HT-29 (cell line): ENCODE measurements around the gene JAKMIP2. TPM values are rescaled to one million over a fixed set of nuclear protein-coding genes. Genes with fewer than 3 reads are reported as not detected.

Experiments used
- DNase-seq: peaks from one replicate; pipeline ENCODE4 v3.0.0-alpha.2; 2015; ENCODE audit warnings: low spot score
- total RNA-seq: library from RNA; depleted of rRNA; stranded (reverse); fragments of >200 nt; shearing (Covaris generic); gene quantifications from 2 replicates; pipeline ENCODE4 v1.2.3, GENCODE V29; 2014

The JAKMIP2 gene
- total RNA-seq, 1 experiment from 2014 or later, result 0.03 TPM

DNA sequence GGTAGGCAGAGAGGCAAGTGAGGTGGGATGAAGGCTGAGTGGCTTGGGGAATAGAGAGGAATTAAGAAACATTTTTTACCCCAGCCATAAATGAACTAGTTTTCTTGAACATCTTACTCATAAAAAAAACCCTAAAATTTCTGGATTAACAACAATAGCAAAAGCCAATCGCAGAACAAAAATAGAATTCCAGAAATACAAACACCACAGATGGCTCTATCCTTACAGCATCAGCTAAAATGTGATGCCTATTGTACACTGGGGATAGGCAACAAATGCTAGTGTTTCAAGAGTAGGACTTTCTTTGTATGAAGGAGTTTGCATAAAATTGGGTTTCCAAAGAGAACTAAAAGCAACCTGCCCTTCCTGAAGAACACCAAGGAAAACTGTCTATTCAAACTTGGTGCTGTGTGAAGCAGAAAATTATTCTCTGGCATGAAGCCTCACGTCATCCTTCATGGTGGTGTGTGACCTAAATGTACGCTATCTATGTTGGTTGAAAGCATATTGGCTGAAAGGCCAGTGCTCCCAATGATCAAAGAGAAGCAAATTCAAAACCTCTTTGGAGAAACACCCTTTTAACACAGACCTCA is 82.9 kb downstream of the JAKMIP2 start:
- DNase-seq, result no peak

- DNase-seq, result no peak
Measured at GRCh38 chr5:147697380-147697779, 85.1 kb downstream of the JAKMIP2 start.

GRCh38 chr5:147694772-147695171 is 87.8 kb downstream of the JAKMIP2 start:
- DNase-seq, result no peak

GRCh38 chr5:147693233-147693632 is 89.3 kb downstream of the JAKMIP2 start:
- DNase-seq, result no peak

DNA sequence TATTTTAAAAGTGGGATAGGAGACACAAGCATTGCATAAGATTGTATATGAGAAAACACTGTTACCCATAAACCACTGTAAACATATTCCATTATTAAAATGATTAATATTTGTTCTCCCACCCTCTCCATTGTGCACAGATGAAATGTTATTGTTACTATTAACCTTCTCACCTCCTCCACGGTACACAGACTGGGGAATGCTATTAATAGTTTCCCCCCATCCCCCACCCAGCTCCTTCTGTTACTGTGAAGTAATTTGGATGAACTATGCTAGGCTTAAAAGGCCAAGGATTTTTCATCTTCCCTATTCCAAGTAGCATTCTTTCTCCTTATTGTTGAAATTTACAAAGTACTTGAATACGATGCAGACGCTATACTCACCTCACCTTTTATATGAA is 91.4 kb downstream of the JAKMIP2 start:
- no peak for DNase-seq

- DNase-seq, result peak; percentile 59
Measured at GRCh38 chr5:147690595-147690994, 91.9 kb downstream of the JAKMIP2 start.

GRCh38 chr5:147689426-147689825 is 93.1 kb downstream of the JAKMIP2 start:
- no peak for DNase-seq

- DNase-seq, result no peak
Measured at GRCh38 chr5:147688656-147689356, 93.7 kb downstream of the JAKMIP2 start.

DNA sequence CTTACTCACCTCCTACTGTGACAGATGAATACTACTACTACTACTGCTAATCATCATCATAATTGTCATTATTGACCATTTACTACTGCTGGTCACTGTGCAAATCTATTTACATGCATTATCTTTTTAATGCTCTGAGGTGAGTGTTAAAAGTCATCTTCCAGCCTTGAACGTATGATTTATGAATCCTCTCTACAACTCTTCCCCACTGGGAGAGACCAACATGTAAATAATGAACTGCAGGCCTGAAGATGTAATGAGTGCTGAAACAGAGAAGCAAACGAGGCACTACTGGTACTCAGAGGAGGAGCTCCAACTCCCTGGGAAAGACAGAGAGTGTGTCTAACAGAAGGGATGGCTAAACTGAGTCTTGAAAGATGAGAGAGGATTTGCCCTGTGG is 95.4 kb downstream of the JAKMIP2 start:
- no peak for DNase-seq

DNA sequence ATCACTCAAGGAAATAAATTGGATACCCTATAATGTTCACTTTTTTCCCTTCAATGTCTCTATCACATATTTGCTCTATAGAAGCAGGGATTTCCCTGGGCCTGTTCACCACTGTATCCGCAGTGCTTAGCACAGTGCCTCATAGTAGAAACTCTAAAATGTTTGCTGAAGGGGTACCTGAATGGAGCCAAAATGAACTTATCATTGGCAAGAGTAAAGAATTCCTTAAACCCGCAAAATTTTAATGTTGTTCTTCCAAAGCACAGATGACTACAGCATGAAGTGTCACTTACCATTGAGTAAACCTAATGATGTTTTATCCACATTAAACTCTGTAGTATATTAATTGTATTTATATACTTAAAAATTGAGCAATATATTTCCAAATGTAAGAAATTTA is 96.1 kb downstream of the JAKMIP2 start:
- no peak for DNase-seq

DNA sequence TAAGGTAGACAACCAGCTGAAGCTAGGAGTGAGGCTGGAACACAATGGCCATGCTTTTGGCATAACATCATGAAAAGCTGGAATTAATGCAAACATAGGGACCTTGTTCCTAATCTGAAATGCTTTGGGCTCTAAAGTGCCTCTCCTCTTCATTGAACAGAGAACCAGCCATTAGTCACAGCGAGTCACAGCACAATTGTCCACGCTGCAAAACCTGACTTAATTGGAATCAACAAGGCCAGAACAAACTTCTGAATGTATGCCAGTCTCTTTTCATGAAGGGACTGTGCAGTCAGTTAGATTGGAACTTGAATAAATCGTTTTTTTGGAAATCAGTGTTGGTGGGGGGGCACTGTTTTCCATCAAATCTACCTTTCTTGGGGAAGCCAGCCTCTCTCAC is 96.5 kb downstream of the JAKMIP2 start:
- DNase-seq, result no peak

GRCh38 chr5:147675168-147675567 is 107.4 kb downstream of the JAKMIP2 start:
- DNase-seq, result peak; percentile 29

GRCh38 chr5:147674411-147674810 is 108.1 kb downstream of the JAKMIP2 start:
- no peak for DNase-seq

- DNase-seq, result no peak
Measured at GRCh38 chr5:147673791-147674190, 108.7 kb downstream of the JAKMIP2 start.

- DNase-seq, result no peak
Measured at GRCh38 chr5:147673266-147673665, 109.3 kb downstream of the JAKMIP2 start.

DNA sequence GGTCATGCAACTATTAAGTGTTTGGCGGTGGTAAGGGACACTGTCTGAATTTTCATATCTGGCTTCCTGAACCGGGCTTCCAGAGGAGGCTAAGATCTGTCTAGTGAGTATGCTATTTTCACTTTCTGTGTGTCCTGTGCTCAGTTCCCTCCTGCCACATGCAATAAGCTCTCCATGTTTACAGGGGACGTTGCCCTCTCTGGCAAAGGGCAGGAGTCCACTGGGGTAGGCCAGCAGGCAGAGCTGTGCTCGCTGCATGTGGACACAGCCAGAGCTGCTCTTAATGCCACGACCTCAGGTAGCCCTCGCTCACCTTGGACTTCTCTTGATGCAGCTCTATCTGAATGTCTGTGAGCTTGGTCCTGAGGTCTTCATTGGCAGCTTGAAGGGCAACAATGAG is 111.2 kb downstream of the JAKMIP2 start:
- DNase-seq, result no peak

DNA sequence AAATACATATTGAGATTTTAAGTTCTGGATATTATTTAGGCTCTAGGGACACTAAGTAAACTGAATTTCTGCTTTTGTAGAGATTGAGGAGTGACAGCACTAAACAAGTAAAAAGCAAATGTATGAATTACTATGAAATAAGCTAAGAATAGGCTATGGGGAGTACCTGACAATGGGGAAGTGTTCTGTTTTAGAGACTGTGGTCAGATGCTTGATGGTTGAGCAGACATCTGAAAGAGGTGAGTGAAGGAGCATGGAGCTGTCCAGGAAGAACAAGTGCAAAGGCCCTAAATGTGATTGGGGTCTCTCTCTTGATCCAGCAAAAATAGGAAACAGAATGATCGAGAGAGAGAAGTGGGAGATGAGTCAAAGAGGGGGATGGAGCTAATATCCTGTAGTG is 111.7 kb downstream of the JAKMIP2 start:
- DNase-seq, result no peak

- DNase-seq, result no peak
Measured at GRCh38 chr5:147669169-147669869, 113.2 kb downstream of the JAKMIP2 start.

- no peak for DNase-seq
Measured at GRCh38 chr5:147668385-147668784, 114.1 kb downstream of the JAKMIP2 start.

- DNase-seq, result no peak
Measured at GRCh38 chr5:147667363-147667762, 115.2 kb downstream of the JAKMIP2 start.

DNA sequence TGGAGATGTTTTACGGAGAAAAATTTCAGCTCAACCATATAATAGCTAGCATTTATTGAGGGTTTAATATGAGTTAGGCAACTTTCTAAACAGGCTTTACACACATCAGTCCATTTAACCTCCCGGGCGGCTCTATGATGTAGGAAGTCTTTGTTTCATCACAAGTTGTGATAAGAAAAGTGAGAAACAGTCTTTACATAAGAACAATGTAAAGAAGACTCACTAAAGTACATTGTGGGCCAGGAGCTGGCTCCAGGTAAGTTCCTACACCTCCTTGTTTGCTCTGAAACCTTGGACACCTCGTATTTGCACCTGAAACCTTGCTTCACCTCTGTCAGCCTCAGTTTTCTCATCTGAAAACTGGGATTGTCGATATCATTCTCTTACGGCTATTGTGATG is 116.1 kb downstream of the JAKMIP2 start:
- no peak for DNase-seq

DNA sequence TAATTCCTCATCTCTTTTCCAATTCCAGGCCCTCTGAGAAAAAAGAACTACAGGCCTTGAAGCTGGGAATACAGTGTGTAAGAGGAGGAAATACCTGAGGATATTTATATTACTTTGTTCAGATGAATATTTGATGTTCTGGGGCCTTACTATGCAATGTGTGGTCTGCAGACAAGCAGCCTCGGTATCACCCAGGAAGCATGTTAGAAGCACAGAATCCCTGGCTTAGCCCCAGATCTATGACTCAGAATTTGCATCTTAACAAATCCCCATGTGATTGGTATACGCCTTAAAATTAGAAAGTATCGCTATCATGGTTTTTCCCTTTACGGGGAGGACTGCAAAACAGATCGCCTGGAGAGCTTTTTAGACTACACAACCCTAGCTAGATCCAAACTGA is 121.0 kb downstream of the JAKMIP2 start:
- DNase-seq, result no peak
